Measurements from ENCODE around the gene MAGOH.
A peak's percentile ranks its signal among the peaks of the same experiment; 100 is the strongest.

MAGOH gene

DNA sequence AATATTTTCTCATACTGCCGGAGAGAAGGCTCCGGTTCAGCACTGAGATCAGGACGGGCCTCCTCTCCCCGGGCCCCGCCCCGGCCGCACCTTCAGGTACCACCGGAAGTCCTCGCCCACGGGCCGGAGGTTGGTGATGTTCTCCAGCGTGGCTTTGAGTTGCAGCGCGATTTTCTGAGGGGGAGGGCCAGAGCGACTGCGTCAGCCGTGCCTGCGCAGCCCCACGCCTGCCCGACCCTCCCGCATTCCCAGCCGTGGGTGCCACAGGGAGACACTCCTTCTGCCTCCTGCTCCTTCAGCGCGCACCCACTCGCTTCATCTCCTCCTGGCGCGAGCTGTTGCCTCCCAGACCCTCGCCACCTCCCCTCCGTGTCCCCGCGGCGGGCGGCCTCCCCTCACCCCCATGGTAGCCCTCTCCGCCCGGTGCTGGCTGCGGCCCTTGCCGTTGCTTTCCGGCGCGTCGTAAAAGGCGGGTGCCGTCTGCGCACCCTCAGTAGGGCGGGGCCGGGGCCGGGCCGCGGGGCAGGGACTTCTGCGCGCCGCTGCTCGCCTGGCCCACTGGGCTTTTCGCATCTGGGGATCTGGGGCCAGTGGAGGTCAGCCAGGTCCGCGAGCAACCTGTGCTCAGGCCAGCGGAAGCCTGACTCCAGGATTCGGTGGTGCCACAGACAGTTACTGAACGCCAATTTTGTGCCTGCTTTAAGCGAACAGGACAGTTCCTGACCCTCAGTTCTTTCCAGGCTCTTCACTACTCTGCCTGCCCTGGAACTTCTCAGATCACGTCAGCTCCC lies 18.0 kb downstream of the MAGOH start, which contains the start of gene CZIB:
Gene CZIB, minus strand, starts transcription at position 464 of the 791 bp plus-strand sequence. Its CDS starts 59 bp downstream, at position 405.
- Histone ChIP-seq H3K4me3 (ENCODE audit: insufficient read length, low read depth) (peak within 1 kb of the TSS; percentile 98), H3K9ac (ENCODE audit: insufficient read length, low read depth) (peak within 1 kb of the TSS; percentile 100), H3K4me1 (ENCODE audit: insufficient read depth, insufficient read length) (no peaks in the 10 kb centered on the region), H3K36me3 (ENCODE audit: insufficient read depth, insufficient read length, low read length) (peaks cover 36% of the 10 kb centered on the region), H3K9me3 (ENCODE audit: insufficient read depth, low read length) (no peaks in the 10 kb centered on the region; the same call in 1 of the 2 replicates), H3K27me3 (ENCODE audit: insufficient read depth, insufficient read length) (no peaks in the 10 kb centered on the region)
- TF ChIP-seq ZNF274 (IDR thresholded peaks at IDR 0.05; ENCODE audit: low read depth, low read length) (no peak), YY1 (IDR thresholded peaks at IDR 0.05; ENCODE audit: insufficient read depth, insufficient read length) (no peak), SUZ12 (IDR thresholded peaks at IDR 0.05; ENCODE audit: extremely low read depth, insufficient read depth, insufficient read length) (no peak)
- DNase-seq (ENCODE audit: low read depth, low spot score): peak; percentile 89

DNA sequence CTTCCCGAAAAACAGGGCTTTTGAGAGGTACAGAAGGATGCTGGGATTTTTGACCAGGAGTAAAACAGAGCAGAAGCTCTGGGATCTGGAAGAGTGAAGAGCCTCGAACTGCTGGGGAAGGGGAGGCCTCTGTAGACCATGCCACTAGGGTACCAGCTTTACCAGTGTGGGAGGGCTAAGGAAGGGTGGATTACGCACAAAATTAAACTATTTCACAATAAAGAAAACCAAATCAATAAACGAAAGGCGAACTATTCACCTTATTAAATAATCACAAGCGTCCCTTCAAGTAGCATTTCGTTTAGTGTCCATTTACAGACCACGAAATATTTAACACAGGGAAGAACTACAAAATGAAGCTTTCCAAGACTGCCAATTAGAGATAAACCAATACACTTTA lies 18.6 kb downstream of the MAGOH start:
- Histone ChIP-seq H3K27me3 (ENCODE audit: insufficient read depth, insufficient read length) (no peaks in the 10 kb centered on the region), H3K36me3 (ENCODE audit: insufficient read depth, insufficient read length, low read length) (peaks cover 42% of the 10 kb centered on the region), H3K9me3 (ENCODE audit: insufficient read depth, low read length) (no peaks in the 10 kb centered on the region; the same call in 1 of the 2 replicates), H3K9ac (ENCODE audit: insufficient read length, low read depth) (peak overlapping the region; percentile 100), H3K4me1 (ENCODE audit: insufficient read depth, insufficient read length) (no peaks in the 10 kb centered on the region), H3K4me3 (ENCODE audit: insufficient read length, low read depth) (peak overlapping the region; percentile 98)
- DNase-seq (ENCODE audit: low read depth, low spot score): no peak
- TF ChIP-seq SUZ12 (IDR thresholded peaks at IDR 0.05; ENCODE audit: extremely low read depth, insufficient read depth, insufficient read length): no peak
- TF ChIP-seq ZNF274 (IDR thresholded peaks at IDR 0.05; ENCODE audit: low read depth, low read length): no peak
- TF ChIP-seq YY1 (IDR thresholded peaks at IDR 0.05; ENCODE audit: insufficient read depth, insufficient read length): no peak

DNA sequence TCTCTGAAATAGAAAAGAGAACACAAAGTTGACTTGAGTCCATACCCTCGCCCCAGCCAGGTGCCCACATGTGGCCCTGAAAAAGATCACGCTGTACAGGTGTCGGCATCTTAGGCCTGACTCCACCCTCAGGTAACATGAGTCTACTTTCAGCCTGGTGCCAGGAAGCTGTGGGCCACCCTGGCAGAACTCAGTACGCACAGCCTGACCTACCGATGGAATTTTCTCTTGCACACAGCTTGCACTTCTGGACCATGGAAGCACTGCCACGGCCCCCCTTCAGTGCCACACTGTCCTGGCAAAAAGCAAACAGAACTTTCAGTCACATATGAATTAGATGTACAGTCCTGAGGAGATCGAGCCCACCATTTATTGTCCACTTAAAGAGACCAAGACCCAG lies 20.1 kb downstream of the MAGOH start:
- no peak for DNase-seq (ENCODE audit: low read depth, low spot score)
- Histone ChIP-seq H3K36me3 (ENCODE audit: insufficient read depth, insufficient read length, low read length) (peaks cover 55% of the 10 kb centered on the region), H3K9ac (ENCODE audit: insufficient read length, low read depth) (no peak overlapping the region), H3K4me3 (ENCODE audit: insufficient read length, low read depth) (no peak overlapping the region), H3K27me3 (ENCODE audit: insufficient read depth, insufficient read length) (no peaks in the 10 kb centered on the region), H3K4me1 (ENCODE audit: insufficient read depth, insufficient read length) (no peaks in the 10 kb centered on the region), H3K9me3 (ENCODE audit: insufficient read depth, low read length) (no peaks in the 10 kb centered on the region; the same call in 1 of the 2 replicates)
- no peak for TF ChIP-seq ZNF274 (IDR thresholded peaks at IDR 0.05; ENCODE audit: low read depth, low read length)
- no peak for TF ChIP-seq SUZ12 (IDR thresholded peaks at IDR 0.05; ENCODE audit: extremely low read depth, insufficient read depth, insufficient read length)
- TF ChIP-seq YY1 (IDR thresholded peaks at IDR 0.05; ENCODE audit: insufficient read depth, insufficient read length): no peak

DNA sequence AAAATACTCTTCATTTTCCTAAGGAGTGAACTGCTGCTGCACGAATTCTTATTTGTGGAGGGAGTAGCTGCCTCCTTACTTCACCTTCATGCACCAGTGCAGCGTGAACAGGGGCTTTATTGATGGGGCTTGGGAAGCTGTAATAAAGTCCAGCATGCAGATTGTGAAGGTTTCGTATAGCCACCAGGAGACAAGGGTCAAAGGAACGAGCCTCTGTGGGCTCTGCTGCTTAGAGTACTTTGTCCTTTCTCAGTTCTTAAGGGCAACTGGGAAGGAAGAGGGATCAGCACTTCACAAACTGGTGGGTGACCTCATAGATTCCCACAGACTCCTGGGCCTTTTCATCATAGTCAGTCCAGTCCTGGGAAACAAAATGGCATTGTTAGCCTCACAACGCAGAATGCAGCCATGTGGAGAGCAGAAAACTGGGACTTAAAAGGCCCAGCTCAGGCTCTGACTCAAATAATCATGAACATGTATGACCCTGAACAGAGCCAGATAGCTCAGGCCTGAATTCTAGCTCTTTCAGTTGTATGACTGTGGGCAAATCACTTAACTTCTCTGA lies 23.9 kb downstream of the MAGOH start:
- Histone ChIP-seq H3K9ac (ENCODE audit: insufficient read length, low read depth) (no peak overlapping the region), H3K36me3 (ENCODE audit: insufficient read depth, insufficient read length, low read length) (peaks cover 90% of the 10 kb centered on the region), H3K4me3 (ENCODE audit: insufficient read length, low read depth) (no peak overlapping the region), H3K4me1 (ENCODE audit: insufficient read depth, insufficient read length) (no peaks in the 10 kb centered on the region), H3K9me3 (ENCODE audit: insufficient read depth, low read length) (no peaks in the 10 kb centered on the region), H3K27me3 (ENCODE audit: insufficient read depth, insufficient read length) (no peaks in the 10 kb centered on the region)
- no peak for DNase-seq (ENCODE audit: low read depth, low spot score)
- no peak for TF ChIP-seq ZNF274 (IDR thresholded peaks at IDR 0.05; ENCODE audit: low read depth, low read length)
- no peak for TF ChIP-seq SUZ12 (IDR thresholded peaks at IDR 0.05; ENCODE audit: extremely low read depth, insufficient read depth, insufficient read length)
- TF ChIP-seq YY1 (IDR thresholded peaks at IDR 0.05; ENCODE audit: insufficient read depth, insufficient read length): no peak

DNA sequence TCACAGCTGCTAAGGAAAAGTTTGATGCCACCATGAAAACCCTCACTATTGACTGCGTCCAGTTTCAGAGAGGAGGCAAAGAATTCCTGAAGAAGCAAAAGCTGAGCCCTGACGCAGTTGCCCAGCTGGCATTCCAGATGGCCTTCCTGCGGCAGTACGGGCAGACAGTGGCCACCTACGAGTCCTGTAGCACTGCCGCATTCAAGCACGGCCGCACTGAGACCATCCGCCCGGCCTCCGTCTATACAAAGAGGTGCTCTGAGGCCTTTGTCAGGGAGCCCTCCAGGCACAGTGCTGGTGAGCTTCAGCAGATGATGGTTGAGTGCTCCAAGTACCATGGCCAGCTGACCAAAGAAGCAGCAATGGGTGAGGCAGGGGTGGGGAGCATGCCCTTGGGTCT lies 27.4 kb downstream of the MAGOH start:
- Histone ChIP-seq H3K4me3 (ENCODE audit: insufficient read length, low read depth) (no peak overlapping the region), H3K27me3 (ENCODE audit: insufficient read depth, insufficient read length) (no peaks in the 10 kb centered on the region), H3K9me3 (ENCODE audit: insufficient read depth, low read length) (peaks cover 23% of the 10 kb centered on the region), H3K4me1 (ENCODE audit: insufficient read depth, insufficient read length) (no peaks in the 10 kb centered on the region), H3K9ac (ENCODE audit: insufficient read length, low read depth) (no peak overlapping the region), H3K36me3 (ENCODE audit: insufficient read depth, insufficient read length, low read length) (peaks cover 90% of the 10 kb centered on the region)
- DNase-seq (ENCODE audit: low read depth, low spot score): no peak
- no peak for TF ChIP-seq YY1 (IDR thresholded peaks at IDR 0.05; ENCODE audit: insufficient read depth, insufficient read length)
- no peak for TF ChIP-seq SUZ12 (IDR thresholded peaks at IDR 0.05; ENCODE audit: extremely low read depth, insufficient read depth, insufficient read length)

DNA sequence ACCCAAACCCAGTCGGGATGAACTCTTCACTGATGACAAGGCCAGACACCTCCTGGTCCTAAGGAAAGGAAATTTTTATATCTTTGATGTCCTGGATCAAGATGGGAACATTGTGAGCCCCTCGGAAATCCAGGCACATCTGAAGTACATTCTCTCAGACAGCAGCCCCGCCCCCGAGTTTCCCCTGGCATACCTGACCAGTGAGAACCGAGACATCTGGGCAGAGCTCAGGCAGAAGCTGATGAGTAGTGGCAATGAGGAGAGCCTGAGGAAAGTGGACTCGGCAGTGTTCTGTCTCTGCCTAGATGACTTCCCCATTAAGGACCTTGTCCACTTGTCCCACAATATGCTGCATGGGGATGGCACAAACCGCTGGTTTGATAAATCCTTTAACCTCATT lies 28.0 kb downstream of the MAGOH start:
- no peak for TF ChIP-seq YY1 (IDR thresholded peaks at IDR 0.05; ENCODE audit: insufficient read depth, insufficient read length)
- TF ChIP-seq SUZ12 (IDR thresholded peaks at IDR 0.05; ENCODE audit: extremely low read depth, insufficient read depth, insufficient read length): no peak
- no peak for TF ChIP-seq ZNF274 (IDR thresholded peaks at IDR 0.05; ENCODE audit: low read depth, low read length)
- Histone ChIP-seq H3K4me3 (ENCODE audit: insufficient read length, low read depth) (no peak overlapping the region), H3K9ac (ENCODE audit: insufficient read length, low read depth) (no peak overlapping the region), H3K4me1 (ENCODE audit: insufficient read depth, insufficient read length) (no peaks in the 10 kb centered on the region), H3K27me3 (ENCODE audit: insufficient read depth, insufficient read length) (no peaks in the 10 kb centered on the region), H3K9me3 (ENCODE audit: insufficient read depth, low read length) (peaks cover 29% of the 10 kb centered on the region), H3K36me3 (ENCODE audit: insufficient read depth, insufficient read length, low read length) (peaks cover 88% of the 10 kb centered on the region)
- DNase-seq (ENCODE audit: low read depth, low spot score): no peak

DNA sequence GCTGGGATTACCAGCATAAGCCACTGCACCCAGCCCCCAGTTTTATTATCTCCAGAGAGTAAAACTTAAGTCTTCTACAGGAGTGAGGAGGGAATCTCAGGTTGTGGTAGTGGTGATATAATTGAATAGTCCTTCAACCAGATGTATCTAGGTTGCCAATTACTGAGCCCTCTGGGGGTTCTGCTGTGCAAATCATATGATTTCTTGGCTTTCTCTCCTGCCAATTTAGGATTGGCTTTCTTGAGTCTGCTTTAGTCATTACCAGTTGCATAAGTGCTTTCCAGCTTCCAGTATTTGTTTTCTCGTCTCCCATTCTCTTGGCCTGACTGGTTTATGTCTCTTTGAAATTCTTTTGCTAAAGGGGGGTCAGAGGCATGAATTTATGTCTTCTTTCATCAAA lies 30.6 kb downstream of the MAGOH start:
- Histone ChIP-seq H3K4me3 (ENCODE audit: insufficient read length, low read depth) (no peak overlapping the region), H3K4me1 (ENCODE audit: insufficient read depth, insufficient read length) (no peaks in the 10 kb centered on the region), H3K36me3 (ENCODE audit: insufficient read depth, insufficient read length, low read length) (peaks cover 89% of the 10 kb centered on the region), H3K27me3 (ENCODE audit: insufficient read depth, insufficient read length) (no peaks in the 10 kb centered on the region), H3K9me3 (ENCODE audit: insufficient read depth, low read length) (peaks cover 41% of the 10 kb centered on the region), H3K9ac (ENCODE audit: insufficient read length, low read depth) (no peak overlapping the region)
- no peak for TF ChIP-seq SUZ12 (IDR thresholded peaks at IDR 0.05; ENCODE audit: extremely low read depth, insufficient read depth, insufficient read length)
- DNase-seq (ENCODE audit: low read depth, low spot score): no peak
